EL (cell line): ENCODE data around the gene RASIP1.
"Not testable (repeated sequence)": the region's sequence is repeated elsewhere in the genome, so short reads cannot be mapped to it uniquely, and the experiment has no call there.

ENCODE experiments used
- DNase-seq: peaks from one replicate; pipeline ENCODE4 v3.0.0-alpha.2; 2016

Gene RASIP1

DNA sequence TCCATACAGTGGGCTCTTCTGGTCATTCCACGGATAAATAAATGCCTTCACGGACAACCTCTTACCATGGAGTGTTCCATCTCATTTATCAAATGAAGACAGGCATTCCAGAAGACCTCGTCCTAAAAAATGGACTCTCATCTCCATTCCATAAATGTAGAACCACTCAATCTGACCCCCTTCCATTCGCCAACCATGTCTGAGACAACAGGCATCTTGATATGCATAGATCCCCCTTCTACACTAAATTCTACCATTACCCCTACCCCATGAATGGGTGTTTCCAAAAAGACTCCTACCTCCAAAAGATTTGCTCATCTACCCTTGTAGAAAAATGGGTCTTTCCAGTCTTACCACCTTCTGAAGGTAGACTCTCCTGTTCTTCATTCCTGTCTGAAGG lies 9.0 kb downstream of the RASIP1 start:
- DNase-seq, result no peak

DNA sequence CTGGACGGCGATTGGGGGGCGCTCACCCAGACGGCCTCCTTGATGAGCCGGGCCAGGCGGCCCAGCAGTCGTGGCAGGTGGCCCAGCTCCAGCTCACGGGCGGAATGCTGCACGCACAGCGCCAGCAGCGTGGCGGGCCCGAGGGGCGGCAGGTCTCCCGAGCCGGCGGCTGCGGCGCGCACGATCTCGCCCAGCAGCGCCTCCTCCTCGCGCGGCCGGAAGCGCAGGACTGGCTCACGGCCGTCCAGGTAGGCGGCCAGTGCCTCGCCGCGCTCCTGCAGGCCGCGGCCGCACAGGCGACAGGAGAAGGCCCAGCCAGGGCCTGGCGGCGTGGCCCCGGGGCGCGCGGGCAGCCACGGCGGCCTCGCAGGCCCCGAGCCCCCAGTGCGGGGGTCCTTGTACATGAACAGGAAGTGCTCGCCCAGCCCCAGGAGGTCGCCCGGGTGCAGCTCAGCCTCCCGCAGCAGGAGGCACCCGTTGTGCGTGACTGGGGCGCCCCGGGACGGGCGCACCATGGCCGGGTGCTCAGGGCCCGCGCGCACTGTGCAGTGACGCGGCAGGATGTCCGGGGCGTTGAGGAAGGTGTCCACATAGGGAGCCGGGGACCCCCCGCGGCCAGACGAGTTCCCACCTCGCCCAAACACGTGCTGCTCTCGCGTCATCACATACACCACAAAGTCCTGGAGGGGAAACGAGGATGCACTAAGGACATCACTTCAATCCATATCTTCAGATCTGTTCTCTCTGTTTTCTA lies 11.3 kb downstream of the RASIP1 start:
- DNase-seq, result no peak

DNA sequence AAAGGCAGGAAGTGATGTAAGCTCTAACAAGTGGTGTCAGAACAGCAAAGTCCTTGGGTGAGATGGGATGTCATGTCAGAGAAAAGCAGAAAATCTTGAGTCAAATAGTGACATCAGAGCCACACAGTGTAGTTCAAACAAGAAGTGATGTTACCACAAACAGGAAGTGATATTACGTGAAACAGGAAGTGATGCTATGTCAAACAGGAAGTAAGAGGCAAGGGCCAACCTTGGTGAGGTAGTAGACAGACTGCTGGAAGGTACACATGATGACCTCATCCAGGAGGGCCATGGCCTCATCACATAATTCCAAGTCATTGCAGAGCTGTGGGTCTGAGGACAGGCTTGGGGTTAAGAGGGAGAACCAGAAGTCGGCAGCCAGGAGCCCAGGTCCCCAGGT lies 13.9 kb downstream of the RASIP1 start:
- DNase-seq, result no peak

DNA sequence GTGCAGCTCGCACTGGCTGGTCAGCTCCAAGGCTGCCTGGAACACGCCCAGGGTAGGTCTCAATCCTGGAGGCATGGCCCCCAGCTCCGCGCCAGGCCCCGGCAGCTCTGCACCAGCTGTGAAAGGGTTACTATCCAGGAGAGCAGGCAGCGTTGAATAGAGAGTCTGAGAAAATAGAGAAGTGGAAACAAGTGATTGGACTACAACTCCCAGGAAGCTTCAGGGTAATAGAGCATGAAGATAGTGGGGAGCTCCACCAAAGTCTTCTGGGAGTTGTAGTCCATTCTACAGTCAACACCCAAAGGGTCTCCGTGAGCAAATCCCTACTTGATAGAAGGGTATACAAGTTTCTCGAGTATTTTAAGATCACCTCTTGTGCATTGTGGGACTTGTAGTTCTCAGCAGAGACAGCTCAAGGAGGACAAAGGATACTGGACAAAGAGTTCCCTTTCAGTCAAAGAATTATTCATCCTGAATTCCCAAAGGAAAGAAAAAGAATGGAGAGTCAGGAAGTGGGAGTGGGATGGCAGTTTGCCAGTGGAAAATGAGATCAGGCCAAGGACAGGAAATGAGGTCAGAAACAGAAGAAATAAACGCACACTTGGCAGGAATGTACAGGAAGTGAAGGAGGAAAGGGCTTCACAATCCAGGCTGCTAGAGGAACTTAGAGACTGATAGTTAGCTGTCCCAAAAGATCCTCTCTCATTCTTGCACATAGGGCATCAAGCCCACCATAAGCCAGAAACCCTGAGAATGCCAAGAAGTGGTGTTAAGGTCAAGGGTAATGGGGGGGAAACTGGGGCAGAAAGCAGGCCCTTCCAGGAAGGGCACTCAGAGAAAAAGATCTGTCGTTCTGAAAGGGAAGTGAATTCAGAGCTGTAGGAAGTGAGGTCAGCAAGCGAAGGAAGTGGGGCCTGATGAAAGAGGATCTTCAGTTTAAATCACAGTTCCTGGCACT lies 15.3 kb downstream of the RASIP1 start:
- peak; percentile 96 for DNase-seq

DNA sequence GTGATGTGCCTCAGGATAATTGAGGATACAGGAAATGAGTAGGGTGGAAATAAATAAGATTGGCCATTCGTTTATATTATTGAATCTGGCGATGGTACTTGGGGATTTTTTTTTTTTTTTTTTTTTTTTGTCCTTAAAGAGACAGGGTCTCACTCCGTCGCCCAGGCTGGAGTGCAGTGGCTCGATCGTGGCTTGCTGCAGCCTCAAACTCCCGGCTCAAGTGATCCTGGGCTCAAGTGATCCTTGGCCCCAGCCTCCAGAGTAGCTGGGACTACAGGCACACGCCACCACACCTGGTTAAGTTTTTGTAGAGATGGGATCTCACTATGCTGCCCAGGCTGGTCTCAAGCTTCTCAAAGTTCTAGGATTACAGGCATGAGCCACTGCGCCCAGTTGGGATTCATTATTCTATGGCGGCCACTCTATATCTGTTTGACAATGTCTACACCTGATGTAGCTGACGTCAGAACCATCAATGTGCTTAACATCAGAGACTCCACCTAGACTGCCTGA lies 18.2 kb downstream of the RASIP1 start:
- DNase-seq, result no peak

DNA sequence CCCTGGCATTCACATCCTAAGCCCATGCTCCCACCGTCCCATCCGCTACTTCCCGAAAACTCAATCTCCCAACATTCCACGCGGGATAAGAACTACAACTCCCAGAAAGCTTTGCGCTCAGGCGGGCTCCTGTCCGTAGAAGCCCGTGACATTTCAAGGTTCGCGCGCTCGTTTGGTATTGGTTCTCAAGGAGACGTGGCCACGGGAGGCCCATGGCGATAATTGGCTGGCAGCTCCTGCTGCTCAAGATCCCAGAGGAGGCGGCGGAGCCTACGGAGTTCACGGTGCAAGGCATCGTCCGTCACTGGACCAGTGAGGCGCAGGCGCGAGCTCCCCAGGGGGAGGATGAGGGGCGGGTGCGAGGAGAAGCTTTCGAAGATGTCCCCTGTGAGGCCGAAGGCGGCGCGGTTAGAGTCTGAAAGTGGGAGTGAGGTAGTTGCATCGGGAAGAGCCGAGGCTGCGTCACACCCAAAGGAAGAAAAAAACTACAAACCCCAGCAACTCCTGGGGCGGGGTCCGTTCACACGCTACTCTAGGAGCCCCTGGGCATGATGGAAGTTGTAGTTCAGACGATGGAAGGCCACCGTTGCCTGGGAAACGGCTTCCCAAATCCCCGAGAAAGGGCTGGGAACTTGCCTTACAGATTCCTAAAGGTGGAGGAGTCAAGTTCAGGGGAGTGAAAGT lies 19.7 kb downstream of the RASIP1 start:
- peak; percentile 100 for DNase-seq

DNA sequence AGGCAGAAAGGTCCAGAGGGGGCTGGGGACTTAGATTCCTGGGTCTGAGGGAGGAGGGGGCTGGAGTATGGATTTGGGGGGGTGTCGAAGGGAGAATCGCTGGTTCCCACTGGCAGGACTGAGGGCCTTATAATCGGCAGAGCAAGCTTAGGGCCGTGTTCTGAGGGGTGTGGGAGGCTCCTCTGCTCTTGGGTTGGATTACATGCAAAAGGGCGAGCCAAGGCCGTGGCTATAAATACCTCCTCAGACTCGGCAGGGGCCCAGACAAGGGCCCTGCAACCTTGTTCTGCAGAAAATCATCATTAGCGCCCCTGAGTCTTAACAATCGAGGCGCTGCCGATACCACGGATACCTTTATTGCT lies 20.2 kb downstream of the RASIP1 start:
- no peak for DNase-seq

DNA sequence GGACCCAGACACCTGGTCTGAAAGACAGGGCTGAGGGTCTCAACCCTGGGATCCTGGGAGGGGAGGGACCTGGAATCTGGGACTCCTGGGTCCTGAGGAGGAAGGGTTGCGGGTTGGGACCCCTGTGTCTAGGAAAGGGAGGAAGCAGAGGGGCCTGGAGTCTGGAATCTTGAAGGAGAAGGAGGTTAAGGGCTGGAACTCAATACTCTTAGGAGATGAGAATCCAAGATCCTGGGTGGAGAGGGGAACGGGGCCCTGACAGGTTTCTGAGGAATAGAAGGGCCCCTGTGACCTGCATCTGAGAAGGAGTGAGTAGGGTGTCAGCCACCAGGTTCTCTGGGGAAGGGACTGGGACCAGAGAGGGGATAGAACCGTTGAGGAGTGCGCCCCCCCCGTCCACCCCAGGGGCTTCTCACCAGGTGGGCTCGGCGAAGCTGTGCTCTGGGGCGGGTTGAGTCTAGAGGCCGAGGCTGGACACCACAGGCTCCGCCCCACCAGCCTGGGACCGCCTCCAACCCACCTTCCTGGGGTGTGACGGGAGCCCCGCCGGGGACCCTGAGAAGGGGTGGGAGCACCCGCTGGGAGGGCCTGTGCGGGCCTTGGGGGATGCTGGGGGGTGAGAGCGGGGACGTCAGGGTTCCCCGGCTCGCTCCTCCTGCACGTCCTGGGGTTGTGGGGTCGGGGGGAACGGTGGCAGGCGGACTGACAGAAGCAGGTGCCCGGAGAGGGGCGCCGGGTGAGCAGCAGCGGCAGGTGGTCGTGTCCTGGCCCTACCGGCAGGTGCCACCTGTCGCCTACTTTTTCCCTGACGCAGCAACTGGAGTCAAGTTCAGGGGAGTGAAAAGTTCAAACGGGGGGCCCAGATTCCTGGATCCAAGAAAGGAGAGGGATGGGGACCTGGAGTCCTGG lies 20.9 kb downstream of the RASIP1 start, which contains the start of gene MAMSTR:
Gene MAMSTR (minus strand): TSS at position 463 of the 909 bp plus-strand sequence. CDS start 694 bp downstream, outside the sequence.
- no peak for DNase-seq

DNA sequence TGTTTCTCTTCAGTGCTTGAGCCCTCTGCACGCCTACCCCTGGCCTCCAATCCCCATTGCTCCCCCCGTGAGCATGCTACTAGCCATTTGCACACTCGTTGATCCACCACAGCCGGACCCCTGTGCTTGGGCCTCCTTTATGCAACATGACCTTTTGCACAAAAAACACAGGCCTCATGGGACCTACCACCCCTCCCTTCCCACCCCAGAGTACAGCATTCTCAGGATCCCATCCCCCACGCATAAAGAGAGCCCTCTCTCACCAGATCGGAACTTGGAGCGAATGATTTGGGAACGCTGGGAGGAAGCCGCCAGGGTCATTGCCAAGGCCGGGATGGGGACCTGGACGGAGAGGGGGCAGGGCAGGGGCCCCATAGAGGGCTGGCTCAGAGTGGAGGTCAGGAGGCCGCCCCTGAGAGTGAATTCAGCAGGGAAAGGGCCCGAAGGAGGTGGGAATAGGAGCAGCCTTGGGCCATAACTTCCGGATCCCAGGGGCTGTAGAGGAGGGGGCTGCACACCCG lies 21.6 kb downstream of the RASIP1 start:
- DNase-seq, result no peak

DNA sequence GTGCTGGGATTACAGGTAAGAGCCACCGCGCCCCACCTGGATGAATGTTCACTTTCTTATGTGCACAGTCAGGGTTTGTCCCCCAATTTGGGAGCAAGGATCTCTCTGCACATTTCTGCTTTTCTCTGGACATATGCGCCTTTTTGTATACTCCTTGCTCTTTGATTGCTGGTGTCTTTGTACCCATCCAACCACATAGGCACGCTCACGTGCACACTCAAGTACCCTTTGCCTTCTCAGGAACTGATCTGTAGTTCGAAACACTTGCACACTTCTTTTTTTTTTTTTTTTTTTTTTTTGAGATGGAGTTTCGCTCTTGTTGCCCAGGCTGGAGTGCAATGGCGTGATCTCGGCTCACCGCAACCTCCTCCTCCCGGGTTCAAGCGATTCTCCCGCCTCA lies 22.3 kb downstream of the RASIP1 start:
- not testable (repeated sequence) for DNase-seq

DNA sequence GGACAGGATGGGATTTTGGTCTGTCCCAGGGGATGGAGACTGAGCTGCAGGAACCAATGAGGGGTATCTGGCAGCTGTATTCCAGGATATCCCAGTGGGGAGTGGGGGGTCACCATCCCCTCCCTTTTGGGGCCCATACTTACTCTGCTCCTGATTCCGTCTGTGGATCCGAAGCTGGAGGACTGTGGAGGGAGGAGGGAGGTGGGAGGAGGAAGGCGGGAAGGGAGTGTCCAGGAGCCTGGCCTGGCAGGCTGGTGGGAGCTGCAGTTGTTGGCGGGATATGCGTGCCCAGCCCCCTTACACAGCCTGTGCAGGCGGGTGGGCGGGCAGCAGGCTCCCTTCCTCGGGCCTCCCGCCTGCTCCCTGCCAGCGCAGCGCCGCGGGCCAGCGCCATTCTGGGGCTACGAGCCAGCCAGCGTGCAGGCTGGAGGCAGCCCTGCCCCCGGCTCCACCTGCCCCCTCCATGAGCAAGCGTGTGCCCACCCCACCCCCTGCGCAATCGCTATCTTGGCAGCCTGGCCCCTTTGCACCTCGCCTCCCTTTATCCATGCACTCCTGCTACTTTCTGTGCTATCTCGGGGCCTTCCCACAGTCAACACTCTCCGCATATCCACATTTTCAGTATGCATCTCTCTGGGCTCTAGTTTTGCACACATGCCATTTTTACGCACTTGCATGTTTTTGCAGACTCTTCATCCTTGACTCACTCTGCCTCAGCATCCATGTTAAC lies 23.7 kb downstream of the RASIP1 start:
- DNase-seq, result peak; percentile 79

DNA sequence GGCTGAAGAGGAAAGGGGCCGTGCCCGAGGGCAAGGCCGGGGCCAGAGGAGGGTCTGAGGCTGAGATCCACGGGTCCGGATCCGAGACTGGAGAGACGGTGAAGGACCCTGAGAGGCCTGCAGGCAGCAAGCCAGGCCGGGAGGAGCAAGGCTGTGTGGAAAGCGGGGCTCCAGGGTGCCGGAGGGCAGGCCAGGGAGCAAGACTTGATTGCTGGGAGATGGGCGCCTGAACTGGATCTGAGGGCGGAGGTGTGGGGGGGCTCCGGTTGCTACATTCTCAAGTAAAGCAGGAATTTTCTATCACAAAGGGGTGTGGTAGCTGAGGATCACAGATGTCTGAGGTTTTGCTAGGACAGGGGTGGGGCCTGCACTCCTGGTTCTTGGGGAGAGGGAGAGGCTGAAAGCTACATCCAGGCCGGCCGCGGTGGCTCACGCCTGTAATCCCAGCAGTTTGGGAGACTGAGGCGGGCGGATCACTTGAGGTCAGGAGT lies 24.7 kb downstream of the RASIP1 start:
- DNase-seq, result peak; percentile 40

DNA sequence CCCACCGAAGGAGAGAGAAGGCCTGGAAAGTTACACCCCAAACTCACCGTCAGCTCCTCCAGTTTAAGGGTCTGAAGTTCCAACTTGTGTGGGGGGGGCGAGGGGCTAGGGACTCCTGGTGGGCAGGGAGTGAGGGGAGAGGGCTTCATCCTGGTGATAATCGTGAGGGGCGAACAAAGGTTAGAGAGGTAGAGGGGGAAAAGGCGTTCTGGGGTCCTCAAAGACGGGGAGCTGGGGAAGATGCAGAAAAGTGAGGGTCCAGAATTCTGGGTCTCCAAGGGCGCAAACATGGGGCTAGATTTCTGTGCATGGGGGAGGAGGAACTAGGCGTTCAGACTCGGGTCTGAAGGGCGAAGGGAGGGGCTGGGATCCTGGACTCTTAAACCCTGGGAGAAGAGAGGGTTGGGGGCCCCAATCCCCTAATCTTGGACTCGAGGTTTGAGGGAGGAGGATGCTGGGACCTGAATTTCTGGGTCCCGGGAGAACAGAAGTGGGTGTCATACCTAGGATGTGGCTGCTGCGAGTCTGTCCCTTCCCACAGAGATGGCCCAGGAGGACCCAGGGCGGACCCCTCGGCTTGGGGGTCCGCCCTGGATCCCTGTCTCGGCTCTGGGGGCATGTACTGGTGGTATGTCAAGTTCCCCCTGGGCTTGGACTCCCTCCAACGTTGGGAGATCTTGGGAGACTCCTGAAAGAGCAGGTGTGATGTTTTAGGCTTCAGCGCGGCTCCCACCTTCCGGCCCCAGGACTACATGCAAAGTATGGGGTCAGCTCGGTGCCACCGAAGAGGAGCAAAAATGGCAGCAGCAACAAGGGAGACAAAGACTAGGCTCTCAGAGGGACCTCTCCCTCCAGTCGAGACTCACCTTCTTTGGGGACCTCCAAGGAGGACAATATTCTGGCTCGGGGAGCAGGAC lies 25.4 kb downstream of the RASIP1 start:
- no peak for DNase-seq

DNA sequence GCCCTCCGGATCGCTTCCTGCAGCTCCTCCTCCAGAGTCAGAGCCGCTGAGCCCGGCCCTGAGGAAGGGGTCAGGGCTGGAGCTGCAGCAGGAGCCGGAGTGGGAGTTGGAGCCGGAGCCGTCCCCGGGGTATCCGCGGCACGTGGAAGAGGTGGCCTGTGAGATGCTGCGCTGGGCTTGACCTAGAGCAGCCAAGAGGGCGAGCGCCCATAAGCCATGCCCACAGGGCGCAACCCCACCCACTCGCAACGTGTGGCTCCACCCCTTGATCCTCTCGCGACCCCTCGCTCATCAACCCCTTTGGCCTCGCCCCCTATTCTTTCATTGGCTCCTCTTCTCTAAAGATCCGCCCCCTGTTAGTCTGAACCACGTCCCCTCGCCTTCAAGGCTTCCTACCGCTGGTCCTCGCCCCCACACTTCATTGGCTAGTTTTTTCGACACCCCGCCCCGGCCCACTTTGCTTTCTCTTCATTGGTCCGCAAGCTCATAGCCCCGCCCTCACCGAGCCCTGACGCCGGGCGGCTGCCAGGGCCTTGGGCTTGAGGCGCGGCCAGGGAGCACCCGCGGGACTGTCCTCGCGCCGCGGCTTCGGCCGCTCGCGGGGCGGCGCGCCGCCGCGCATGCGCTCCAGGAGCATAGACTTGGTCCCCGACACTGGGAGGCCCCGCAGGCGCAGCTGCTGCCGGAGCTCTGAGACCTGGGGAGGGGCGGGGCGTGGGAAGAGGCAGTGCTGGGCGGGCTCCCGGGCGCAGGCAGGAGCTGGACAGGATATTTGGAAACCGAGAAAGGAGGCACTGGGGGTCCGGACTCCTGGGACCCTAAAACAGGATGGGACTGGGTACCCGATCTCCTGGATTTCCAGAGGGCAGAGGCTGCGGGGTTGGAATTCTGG lies 26.3 kb downstream of the RASIP1 start:
- peak; percentile 100 for DNase-seq

DNA sequence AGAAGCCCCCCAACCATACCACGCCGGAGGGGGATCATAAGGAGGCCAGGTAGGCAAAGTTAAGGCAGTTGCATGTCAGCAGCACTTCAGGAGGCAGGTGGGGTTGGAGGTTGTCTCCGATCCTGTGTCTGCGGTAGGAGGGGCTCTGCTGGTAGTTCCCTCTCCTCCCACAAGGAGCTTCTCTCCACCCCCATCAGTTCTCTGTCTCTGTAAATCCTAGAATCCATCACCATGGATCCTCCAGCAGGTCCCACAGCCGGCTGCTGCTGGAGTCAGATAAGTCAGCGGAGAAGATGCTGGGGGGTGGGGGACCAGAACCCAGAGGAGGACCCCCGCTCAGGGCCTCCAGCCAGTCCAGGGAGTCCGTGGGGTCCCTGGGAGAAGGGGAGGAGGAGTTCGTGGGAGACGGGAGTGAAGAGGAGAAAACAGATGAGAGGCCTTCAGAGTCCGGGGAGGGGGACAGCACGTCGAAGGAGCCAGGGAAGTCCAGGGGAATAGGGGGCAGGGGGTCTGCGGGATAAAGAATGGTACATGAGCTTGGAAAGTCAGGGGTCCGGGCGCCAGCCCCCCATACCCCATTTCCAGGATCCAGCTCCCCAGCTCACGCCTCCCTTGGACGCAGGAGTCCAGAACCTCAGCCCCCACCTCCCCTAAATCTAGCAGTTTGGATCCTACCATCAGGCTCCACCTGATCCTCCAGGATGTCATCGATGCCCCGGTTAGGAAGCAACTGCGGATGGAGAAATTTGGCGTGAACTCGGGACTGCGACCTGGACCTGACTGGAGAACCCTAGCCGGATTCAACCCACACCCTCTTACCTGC lies 27.2 kb downstream of the RASIP1 start:
- peak; percentile 23 for DNase-seq

DNA sequence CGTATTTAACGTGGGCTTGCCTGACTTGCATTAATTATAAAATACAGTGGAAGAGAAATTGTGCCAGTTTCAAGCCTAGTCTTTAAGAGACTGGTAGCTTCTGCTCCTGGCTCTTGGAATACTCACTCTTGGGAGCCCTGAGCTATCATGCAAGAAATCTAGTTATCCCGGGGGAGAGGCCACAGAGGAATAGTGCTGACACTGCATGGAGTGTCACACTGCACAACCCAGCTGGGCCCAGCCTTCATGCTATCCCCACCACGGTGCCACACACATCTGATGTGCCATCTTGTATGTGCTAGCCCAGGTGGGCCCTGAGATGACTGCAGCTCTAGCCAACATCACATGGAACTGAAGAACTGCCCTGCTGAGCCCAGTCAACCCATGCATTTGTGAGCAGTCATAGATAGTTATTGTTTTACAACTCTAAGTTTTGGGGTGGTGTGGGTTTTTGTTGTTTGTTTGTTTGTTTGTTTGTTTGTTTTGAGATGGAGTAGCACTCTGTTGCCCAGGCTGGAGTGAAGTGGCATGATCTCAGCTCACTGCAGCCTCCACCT lies 29.2 kb downstream of the RASIP1 start:
- DNase-seq, result no peak

DNA sequence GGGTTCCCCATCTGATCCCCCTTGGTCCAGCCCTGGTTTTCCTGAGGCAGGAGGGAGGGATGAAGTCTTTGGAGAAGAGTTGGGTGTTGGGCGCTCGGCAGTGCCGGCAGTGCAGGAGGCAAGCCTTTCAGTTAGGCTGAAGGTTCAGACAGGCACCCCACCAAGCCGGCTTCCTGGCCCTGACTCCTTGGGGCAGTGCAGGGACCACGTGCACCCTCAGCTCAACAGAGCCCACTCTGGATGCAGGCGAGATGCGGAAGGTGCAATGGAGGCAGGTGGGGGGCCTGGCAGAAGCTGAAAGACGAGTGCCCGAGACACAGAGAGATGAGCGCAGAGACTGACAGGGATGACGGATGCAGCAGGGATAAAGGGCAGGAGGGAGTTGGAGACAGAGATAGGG lies 31.9 kb downstream of the RASIP1 start:
- no peak for DNase-seq
